Heart left ventricle (tissue), 13 donors: ENCODE data around the gene POP5.
"Not testable (repeated sequence)": the region's sequence is repeated elsewhere in the genome, so short reads cannot be mapped to it uniquely, and the experiment has no call there.

Experiments used
- CTCF ChIP-seq, 12 donors: fragments of 200-600 bp; sonication (generic) in 4 of 12; IDR thresholded peaks; one replicate each; pipeline versions ENCODE4 v1.5.0 to v1.8.0; 2018 to 2022; ENCODE audit warnings: antibody characterized with exemption in 12 of 12, mild to moderate bottlenecking in 5 of 12
- POLR2A ChIP-seq, 2 donors: fragments of 450-650 bp; IDR thresholded peaks; one replicate each; pipeline ENCODE4 v1.6.1; 2017; ENCODE audit warnings: antibody characterized with exemption in 2 of 2, mild to moderate bottlenecking in 2 of 2, moderate library complexity in 2 of 2
- donor health status: ischemic (EF 13 %, LVEDD 7.1; RV severe dilation, severe dysfunction).
- donor health status: DM: no; HTN: yes; CAD: no.
- donor health status: DM: no; HTN: no; CAD: no.
- donor health status: ischemic (EF 25% LVEDD 6.9; RV normal size, moderate dysfunction).
- donor health status: ischemic (EF 25% LVEDD 5.7; RV mildly dilated, moderate dysfunction).
- donor health status: ischemic (EF 35%, LVEDD 5.7; RV mildly dilated, moderate dysfunction).
- donor health status: nonischemic (EF 11% LVEDD 7.7; RV severe dilation, severe dysfunction).
- donor health status: DM: yes; HTN: yes; CAD: no.
- donor health status: PGD.
- donor health status: ischemic (EF 29% LVEDD 5.4; RV normal size, mild dysfunction).
- donor health status: nonischemic (EF 23%, LVEDD 6.1; RV moderate dilation, normal function).

GRCh38 chr12:120617767-120618166, 36.6 kb upstream of the POP5 start:
- not testable (repeated sequence) for TF ChIP-seq CTCF, POLR2A (IDR thresholded peaks at IDR 0.05)
